HepG2 (cell line): ENCODE results near the gene FAM120C. TPM values are rescaled to one million over a fixed set of nuclear protein-coding genes. Genes with fewer than 3 reads are reported as not detected.

Experiments used
- ARID2 ChIP-seq: sonication (generic); formaldehyde crosslinking; IDR thresholded peaks from 2 replicates; pipeline ENCODE4 v1.8.1; 2022; ENCODE audit warnings: mild to moderate bottlenecking, missing genetic modification reagents, borderline replicate concordance
- ATF4 ChIP-seq, 2 experiments: fragments of 450-650 bp in 1 of 2; sonication (generic) in 1 of 2; formaldehyde crosslinking; IDR thresholded peaks; 2 replicates each; pipeline versions ENCODE4 v1.5.0 to v1.8.0; 2020 to 2022; ENCODE audit warnings: mild to moderate bottlenecking in 1 of 2, missing genetic modification reagents in 1 of 2
- ATF6 ChIP-seq: sonication (generic); formaldehyde crosslinking; conservative IDR thresholded peaks from 2 replicates; pipeline ENCODE4 v1.4.0; 2020; ENCODE audit warnings: missing genetic modification reagents
- ELK4 ChIP-seq: sonication (generic); formaldehyde crosslinking; IDR thresholded peaks from 2 replicates; pipeline ENCODE4 v1.9.0; 2021; ENCODE audit warnings: missing genetic modification reagents, borderline replicate concordance
- EZH2 ChIP-seq: conservative IDR thresholded peaks from 2 replicates; pipeline ENCODE4 v1.6.1; 2012; ENCODE audit warnings: mild to moderate bottlenecking, low read depth, low read length, moderate library complexity
- FOXK1 ChIP-seq: sonication (generic); formaldehyde crosslinking; IDR thresholded peaks from 2 replicates; pipeline ENCODE4 v1.4.0; 2020; ENCODE audit warnings: low read depth, missing genetic modification reagents, borderline replicate concordance
- GABPA ChIP-seq, 2 experiments: IDR thresholded peaks; 2 replicates each; pipeline ENCODE4 v1.6.1; 2011 to 2016; ENCODE audit warnings: low read depth in 2 of 2, low read length in 1 of 2, missing biosample characterization in 1 of 2, missing genetic modification characterization in 1 of 2
- GLMP ChIP-seq: sonication (generic); formaldehyde crosslinking; IDR thresholded peaks from 2 replicates; pipeline ENCODE4 v1.9.0; 2021; ENCODE audit warnings: missing genetic modification reagents, mild to moderate bottlenecking, borderline replicate concordance
- KDM2A ChIP-seq: sonication (generic); formaldehyde crosslinking; IDR thresholded peaks from 2 replicates; pipeline ENCODE4 v1.4.0; 2020; ENCODE audit warnings: low read depth, missing genetic modification reagents, borderline replicate concordance
- KLF13 ChIP-seq: sonication (generic); formaldehyde crosslinking; IDR thresholded peaks from 2 replicates; pipeline ENCODE4 v1.4.0; 2020; ENCODE audit warnings: mild to moderate bottlenecking, missing genetic modification reagents
- MAZ ChIP-seq, 2 experiments: sonication (generic) in 1 of 2; formaldehyde crosslinking in 1 of 2; IDR thresholded peaks; 2 replicates each; pipeline versions ENCODE4 v1.5.0 to v1.6.1; 2012 to 2020; ENCODE audit warnings: low read depth in 2 of 2, mild to moderate bottlenecking in 2 of 2, borderline replicate concordance in 1 of 2, improper control_type of control experiment in 1 of 2, low read length in 1 of 2, missing genetic modification reagents in 1 of 2, moderate library complexity in 1 of 2
- MBNL3 ChIP-seq: fragments of 250-450 bp; sonication (Bioruptor Pico); conservative IDR thresholded peaks from 2 replicates; pipeline ENCODE4 v1.8.0; 2022; ENCODE audit warnings: mild to moderate bottlenecking, inconsistent platforms
- RARG ChIP-seq: sonication (generic); formaldehyde crosslinking; IDR thresholded peaks from 2 replicates; pipeline ENCODE4 v1.4.0; 2020; ENCODE audit warnings: low read depth, mild to moderate bottlenecking, missing genetic modification reagents
- RCOR2 ChIP-seq: IDR thresholded peaks from 2 replicates; pipeline ENCODE4 v1.6.1; 2016; ENCODE audit warnings: missing biosample characterization, missing genetic modification reagents
- TSC22D2 ChIP-seq: sonication (generic); formaldehyde crosslinking; IDR thresholded peaks from 2 replicates; pipeline ENCODE4 v1.5.1; 2020; ENCODE audit warnings: missing genetic modification reagents, mild to moderate bottlenecking, borderline replicate concordance
- ZMYM4 ChIP-seq: sonication (generic); formaldehyde crosslinking; IDR thresholded peaks from 2 replicates; pipeline ENCODE4 v1.8.1; 2023; ENCODE audit warnings: mild to moderate bottlenecking, missing genetic modification reagents
- ZNF280B ChIP-seq: sonication (generic); formaldehyde crosslinking; IDR thresholded peaks from 2 replicates; pipeline ENCODE4 v1.5.0; 2020; ENCODE audit warnings: missing genetic modification reagents, mild to moderate bottlenecking, borderline replicate concordance
- ZNF556 ChIP-seq: sonication (generic); formaldehyde crosslinking; IDR thresholded peaks from 2 replicates; pipeline ENCODE4 v1.4.0; 2020; ENCODE audit warnings: mild to moderate bottlenecking, missing genetic modification reagents, borderline replicate concordance
- polyA plus RNA-seq, 8 experiments: library from polyadenylated mRNA; depleted of rRNA in 3 of 8; stranded (reverse) in 7 of 8; unstranded in 1 of 8; fragments of >200 nt; fragmentation: Illumina TruSeq in 4 of 8; extraction: Trizol in 4 of 8; gene quantifications; 2 replicates each; pipeline versions ENCODE4 v1.2.1 to v1.2.3, GENCODE V29; 2011 to 2016; ENCODE audit warnings: low read depth in 4 of 8, missing spikeins in 1 of 8, mixed read lengths in 1 of 8; ENCODE audit not compliant: insufficient read depth in 1 of 8
- total RNA-seq, 5 experiments: library from RNA; depleted of rRNA; stranded (reverse); fragments of >200 nt; fragmentation: Illumina TruSeq; extraction: Trizol; gene quantifications; 2 replicates each; pipeline ENCODE4 v1.2.3, GENCODE V29; 2016; ENCODE audit warnings: low read depth in 1 of 5

The FAM120C gene
- total and polyA plus RNA-seq, 2 of the 13 experiments (the other 11 are each of a cell fraction or from before 2014, with no cell fraction given), result 4.6 to 7.4 TPM

- TF ChIP-seq GLMP (no peak), KDM2A (CRISPR knock-in tag) (peak; percentile 49), TSC22D2 (CRISPR knock-in tag) (no peak), ELK4 (no peak), RCOR2 (CRISPR knock-in tag) (no peak), ARID2 (0 out of 2 replicates have a peak, but pooled peaks have one; percentile 25), ZNF280B (no peak), ATF4 (CRISPR knock-in tag; IDR thresholded peaks at IDR 0.05) (no peak), MBNL3 (CRISPR knock-in tag) (no peak), EZH2 (no peak), FOXK1 (no peak), ZMYM4 (CRISPR knock-in tag) (no peak), KLF13 (CRISPR knock-in tag) (no peak), GABPA (IDR thresholded peaks at IDR 0.05; ENCODE audit: low read depth, low read length) (no peak), GABPA (CRISPR knock-in tag; IDR thresholded peaks at IDR 0.05; ENCODE audit: low read depth) (no peak), MAZ (IDR thresholded peaks at IDR 0.05; ENCODE audit: borderline replicate concordance, low read depth, low read length) (no peak), MAZ (CRISPR knock-in tag; IDR thresholded peaks at IDR 0.05; ENCODE audit: low read depth) (no peak; the same call in 1 of the 2 replicates), RARG (CRISPR knock-in tag) (no peak), ATF6 (CRISPR knock-in tag) (no peak), ZNF556 (CRISPR knock-in tag) (0 out of 2 replicates have a peak, but pooled peaks have one; percentile 10)
Measured at GRCh38 chrX:54044126-54044876, 138.8 kb downstream of the FAM120C start, which contains the start of gene PHF8 (continued).
